Measurements from ENCODE around the gene SIPA1L3.

SIPA1L3 gene

GRCh38 chr19:38207543-38207942 lies 300.5 kb downstream of the SIPA1L3 start:
- TF ChIP-seq CTCF (IDR thresholded peaks at IDR 0.05; ENCODE audit: low read depth, low read length), result no peak
- no peak for DNase-seq (ENCODE audit: low read depth in 2 of 2)
- no peak overlapping the region for H3K4me3 ChIP-seq (replicated peaks in 1 of 2; ENCODE audit: low read depth in 2 of 2, low read length in 2 of 2)

GRCh38 chr19:38208571-38208970 lies 301.6 kb downstream of the SIPA1L3 start:
- DNase-seq (ENCODE audit: low read depth in 2 of 2), result no peak
- TF ChIP-seq CTCF (IDR thresholded peaks at IDR 0.05; ENCODE audit: low read depth, low read length), result no peak
- no peak overlapping the region for H3K4me3 ChIP-seq (replicated peaks in 1 of 2; ENCODE audit: low read depth in 2 of 2, low read length in 2 of 2)

GRCh38 chr19:38209152-38209551 lies 302.1 kb downstream of the SIPA1L3 start:
- TF ChIP-seq CTCF (IDR thresholded peaks at IDR 0.05; ENCODE audit: low read depth, low read length), result no peak
- no peak for DNase-seq (ENCODE audit: low read depth in 2 of 2)
- H3K4me3 ChIP-seq (replicated peaks in 1 of 2; ENCODE audit: low read depth in 2 of 2, low read length in 2 of 2), result no peak overlapping the region

- no peak for TF ChIP-seq CTCF (IDR thresholded peaks at IDR 0.05; ENCODE audit: low read depth, low read length)
- peak overlapping the region; percentile 2 to 24 for H3K4me3 ChIP-seq (replicated peaks in 1 of 2; ENCODE audit: low read depth in 2 of 2, low read length in 2 of 2)
- peak; percentile 38 to 51 for DNase-seq (ENCODE audit: low read depth in 2 of 2)
These were observed 302.9 kb downstream of the SIPA1L3 start for GRCh38 chr19:38209671-38210457.

GRCh38 chr19:38210458-38210987 lies 303.5 kb downstream of the SIPA1L3 start:
- peak in 1 of 2 donors; percentile 42 for DNase-seq (ENCODE audit: low read depth in 2 of 2)
- no peak overlapping the region for H3K4me3 ChIP-seq (replicated peaks in 1 of 2; ENCODE audit: low read depth in 2 of 2, low read length in 2 of 2)
- TF ChIP-seq CTCF (IDR thresholded peaks at IDR 0.05; ENCODE audit: low read depth, low read length), result no peak

GRCh38 chr19:38211151-38211591 lies 304.2 kb downstream of the SIPA1L3 start:
- DNase-seq (ENCODE audit: low read depth in 2 of 2), result no peak
- no peak overlapping the region for H3K4me3 ChIP-seq (replicated peaks in 1 of 2; ENCODE audit: low read depth in 2 of 2, low read length in 2 of 2)
- TF ChIP-seq CTCF (IDR thresholded peaks at IDR 0.05; ENCODE audit: low read depth, low read length), result no peak

Measured in cardiac fibroblast (primary cell).